Upper lobe of left lung (tissue), 6 donors: ENCODE measurements around the gene DMC1. TPM values are rescaled to one million over a fixed set of nuclear protein-coding genes. Genes with fewer than 3 reads are reported as not detected.

Source experiments
- ATAC-seq, 2 donors: fragments of 200-7000 bp; cut with Tn5 transposase; one replicate each; pipeline ENCODE4 v1.9.1; 2022; ENCODE audit warnings: mild to moderate bottlenecking in 2 of 2, moderate library complexity in 2 of 2; ENCODE audit not compliant: low FRiP score in 2 of 2
- DNase-seq, 2 donors: peaks; one replicate each; pipeline ENCODE4 v3.0.0-alpha.2; 2019 to 2020
- H3K27ac ChIP-seq, 4 donors: fragments of 200-600 bp; sonication (generic); one replicate each; pipeline ENCODE4 v1.5.1; 2016 to 2019
- H3K27me3 ChIP-seq, 4 donors: fragments of 200-600 bp; sonication (generic); one replicate each; pipeline ENCODE4 v1.5.1; 2017 to 2019
- H3K36me3 ChIP-seq, 4 donors: fragments of 200-600 bp; sonication (generic); one replicate each; pipeline ENCODE4 v1.5.1; 2016 to 2019
- H3K4me1 ChIP-seq, 4 donors: fragments of 200-600 bp; sonication (generic); one replicate each; pipeline ENCODE4 v1.5.1; 2018 to 2019
- H3K4me3 ChIP-seq, 4 donors: fragments of 200-600 bp; sonication (generic); one replicate each; pipeline ENCODE4 v1.5.1; 2017 to 2019; ENCODE audit warnings: mild to moderate bottlenecking in 2 of 4, moderate library complexity in 1 of 4
- H3K9me3 ChIP-seq, 4 donors: fragments of 200-600 bp; sonication (generic); one replicate each; pipeline ENCODE4 v1.5.1; 2018 to 2019
- EP300 ChIP-seq, 4 donors: sonication (generic); formaldehyde crosslinking; IDR thresholded peaks; one replicate each; pipeline ENCODE4 v1.5.1; 2017; ENCODE audit warnings: antibody characterized with exemption in 4 of 4, control low read depth in 2 of 4
- POLR2A ChIP-seq, 4 donors: fragments of 450-650 bp; IDR thresholded peaks; one replicate each; pipeline ENCODE4 v1.5.1; 2016 to 2017; ENCODE audit warnings: antibody characterized with exemption in 4 of 4, mild to moderate bottlenecking in 2 of 4
- POLR2AphosphoS5 ChIP-seq, 2 donors: sonication (generic); formaldehyde crosslinking; IDR thresholded peaks; one replicate each; pipeline ENCODE4 v1.5.1; 2017; ENCODE audit warnings: antibody characterized with exemption in 2 of 2
- WGBS, 2 donors: methylation state at CpG; one replicate each; pipeline ENCODE4 v1.1.5; 2017 to 2018; 5-methylcytosine and 5-hydroxymethylcytosine counted together
- total RNA-seq, 6 donors: library from RNA; depleted of rRNA in 4 of 6; stranded (reverse); fragments of >200 nt in 4 of 6; gene quantifications; one replicate each; pipeline versions ENCODE4 v1.1.0 to v1.2.1, GENCODE V29; 2016 to 2021
- TF ChIP-seq, protein P1 (sequence below), 6 experiments: fragments of 450-650 bp in 4 of 6; fragments of 200-600 bp in 2 of 6; sonication (generic) in 2 of 6; IDR thresholded peaks; one replicate each; pipeline ENCODE4 v1.5.1; 2016 to 2019; ENCODE audit warnings: antibody characterized with exemption in 6 of 6
- donor health status: DM: no; HTN: no; CAD: no; lungs with moderate emphysema.
- donor health status: DM: no; HTN: yes; CAD: no; lungs with severe emphysema.

Gene DMC1
- total RNA-seq, 6 donors from 2014 or later, result 0.33 to 12.3 (median 1.2) TPM

DNA sequence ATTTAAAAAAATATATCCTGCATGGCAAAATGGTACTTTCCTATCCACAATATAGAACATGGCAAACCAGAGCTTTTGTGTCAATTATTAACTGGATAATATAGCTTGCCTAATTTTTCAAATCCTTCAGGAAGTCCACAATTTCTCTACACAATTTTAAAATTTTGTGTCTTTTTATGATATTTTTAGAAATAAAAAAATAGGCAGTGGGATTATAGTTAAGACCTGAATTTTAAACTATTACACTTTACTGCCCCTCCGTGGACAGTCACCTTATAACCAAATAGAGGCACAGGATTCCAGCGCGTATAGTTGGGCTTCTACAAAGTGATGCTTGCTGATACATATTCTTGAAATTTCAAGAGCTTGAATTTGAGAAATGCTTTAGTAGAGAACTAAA lies 2.1 kb upstream of the DMC1 start:
- H3K36me3 ChIP-seq, result no peaks in the 10 kb centered on the region
- no peak overlapping the region for H3K27ac ChIP-seq
- H3K4me1 ChIP-seq, result peaks cover 13 to 19% (median 16%) of the 10 kb centered on the region in 4 donors
- ATAC-seq (no peak), DNase-seq (peak in 1 of 2 donors; percentile 23)
- no peak overlapping the region for H3K4me3 ChIP-seq
- no peaks in the 10 kb centered on the region for H3K27me3 ChIP-seq
- no peak for TF ChIP-seq POLR2AphosphoS5 (IDR thresholded peaks at IDR 0.05)
- TF ChIP-seq, protein P1, sequence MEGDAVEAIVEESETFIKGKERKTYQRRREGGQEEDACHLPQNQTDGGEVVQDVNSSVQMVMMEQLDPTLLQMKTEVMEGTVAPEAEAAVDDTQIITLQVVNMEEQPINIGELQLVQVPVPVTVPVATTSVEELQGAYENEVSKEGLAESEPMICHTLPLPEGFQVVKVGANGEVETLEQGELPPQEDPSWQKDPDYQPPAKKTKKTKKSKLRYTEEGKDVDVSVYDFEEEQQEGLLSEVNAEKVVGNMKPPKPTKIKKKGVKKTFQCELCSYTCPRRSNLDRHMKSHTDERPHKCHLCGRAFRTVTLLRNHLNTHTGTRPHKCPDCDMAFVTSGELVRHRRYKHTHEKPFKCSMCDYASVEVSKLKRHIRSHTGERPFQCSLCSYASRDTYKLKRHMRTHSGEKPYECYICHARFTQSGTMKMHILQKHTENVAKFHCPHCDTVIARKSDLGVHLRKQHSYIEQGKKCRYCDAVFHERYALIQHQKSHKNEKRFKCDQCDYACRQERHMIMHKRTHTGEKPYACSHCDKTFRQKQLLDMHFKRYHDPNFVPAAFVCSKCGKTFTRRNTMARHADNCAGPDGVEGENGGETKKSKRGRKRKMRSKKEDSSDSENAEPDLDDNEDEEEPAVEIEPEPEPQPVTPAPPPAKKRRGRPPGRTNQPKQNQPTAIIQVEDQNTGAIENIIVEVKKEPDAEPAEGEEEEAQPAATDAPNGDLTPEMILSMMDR (IDR thresholded peaks at IDR 0.05), result peak in 4 of 6 experiments; percentile 31 to 55 (median 43)
- 3 to 4% methylated on average over 3 of the region's 3 CpGs for WGBS, 2 donors
- no peaks in the 10 kb centered on the region for H3K9me3 ChIP-seq

DNA sequence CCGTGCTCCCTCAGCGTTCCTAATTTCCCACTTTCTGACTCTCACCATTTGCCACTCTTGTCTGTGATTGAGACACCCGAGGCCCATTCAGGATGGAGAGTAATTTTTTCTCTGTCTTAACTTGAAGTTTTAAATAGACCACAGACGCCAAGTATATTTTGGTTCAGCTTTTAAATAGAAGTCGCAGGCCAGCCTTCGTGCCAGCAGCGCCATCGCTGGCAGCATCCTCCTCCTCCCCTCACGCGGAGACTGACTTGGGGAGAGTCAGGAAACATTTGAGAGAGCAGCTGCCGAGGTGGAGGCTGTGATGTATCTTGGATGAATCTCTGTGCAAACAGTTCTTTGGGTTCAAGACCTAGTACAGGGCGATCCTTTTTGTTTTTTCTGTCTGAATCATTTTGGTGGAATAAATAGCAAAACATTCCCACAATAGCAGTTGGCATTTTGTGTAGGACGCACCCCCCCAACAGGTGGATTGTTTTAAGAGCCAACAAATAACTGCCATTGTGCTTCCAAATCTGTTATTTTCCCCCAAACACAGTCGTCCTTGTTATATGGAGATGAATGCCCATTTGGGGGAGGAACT lies 889 bp upstream of the DMC1 start:
- no peak for TF ChIP-seq EP300 (IDR thresholded peaks at IDR 0.05)
- TF ChIP-seq POLR2A (IDR thresholded peaks at IDR 0.05), result no peak
- no peak for TF ChIP-seq POLR2AphosphoS5 (IDR thresholded peaks at IDR 0.05)
- TF ChIP-seq, protein P1 (IDR thresholded peaks at IDR 0.05), result no peak
- H3K4me3 ChIP-seq, result peak overlapping the region; percentile 51 to 71 (median 60)
- WGBS, 2 donors, result 5% methylated on average over 14 of the region's 14 CpGs
- ATAC-seq (peak; percentile 12 to 17), DNase-seq (peak; percentile 42 to 64)
- H3K36me3 ChIP-seq, result no peaks in the 10 kb centered on the region
- peaks cover 13 to 19% (median 16%) of the 10 kb centered on the region in 4 donors for H3K4me1 ChIP-seq
- peak overlapping the region; percentile 44 to 84 (median 74) for H3K27ac ChIP-seq
- no peaks in the 10 kb centered on the region for H3K9me3 ChIP-seq
- no peaks in the 10 kb centered on the region for H3K27me3 ChIP-seq

DNA sequence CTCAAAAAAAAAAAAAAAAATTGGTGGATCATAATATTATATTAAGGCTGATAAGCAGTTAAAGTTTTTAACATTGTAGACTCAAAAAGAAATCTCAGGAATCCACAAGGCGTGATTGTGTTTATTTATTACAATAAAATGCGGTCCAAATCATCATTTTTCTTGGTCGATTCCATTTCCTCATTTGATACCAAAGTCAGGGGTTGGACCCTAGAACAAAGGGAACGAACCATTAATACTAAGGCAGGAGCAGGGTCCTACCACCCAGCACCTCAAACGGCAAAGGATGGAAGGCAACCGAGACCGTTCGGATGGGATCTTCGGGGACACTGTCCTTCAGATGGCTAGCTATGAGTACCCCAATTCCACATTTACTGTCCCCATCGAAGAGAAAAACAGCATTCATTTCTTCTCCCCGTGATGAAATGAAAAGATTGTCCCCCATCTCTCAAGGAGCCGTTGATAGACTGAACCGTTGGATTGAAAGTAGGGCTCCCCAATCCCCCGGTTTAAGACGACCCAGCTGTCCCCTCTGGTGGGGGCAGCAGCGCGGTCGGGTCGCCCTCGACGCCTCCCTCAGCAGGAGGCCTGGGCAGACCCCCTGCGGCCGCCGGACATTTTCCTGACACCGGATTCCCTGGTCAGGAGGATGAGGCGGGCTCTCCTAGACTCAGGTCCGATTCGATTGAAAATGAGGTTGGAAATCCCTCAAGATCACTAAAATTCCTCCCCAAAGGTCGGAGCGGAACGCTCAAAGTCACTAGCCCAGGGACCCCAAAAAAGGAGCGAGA lies 607 bp downstream of the DMC1 start:
- ATAC-seq, result peak; percentile 15 to 47
- no peaks in the 10 kb centered on the region for H3K36me3 ChIP-seq
- peak overlapping the region in 3 of 4 donors; percentile 51 to 71 (median 65) for H3K4me3 ChIP-seq
- 41 to 54% methylated on average over 23 to 32 of the region's 32 CpGs for WGBS, 2 donors
- no peaks in the 10 kb centered on the region for H3K27me3 ChIP-seq
- no peaks in the 10 kb centered on the region for H3K9me3 ChIP-seq
- no peak for TF ChIP-seq EP300 (IDR thresholded peaks at IDR 0.05)
- TF ChIP-seq, protein P1 (IDR thresholded peaks at IDR 0.05), result no peak
- H3K4me1 ChIP-seq, result peaks cover 13 to 19% (median 16%) of the 10 kb centered on the region in 4 donors
- H3K27ac ChIP-seq, result peak overlapping the region in 3 of 4 donors; percentile 65 to 84 (median 76)
- peak in 1 of 2 donors; percentile 71 for DNase-seq

DNA sequence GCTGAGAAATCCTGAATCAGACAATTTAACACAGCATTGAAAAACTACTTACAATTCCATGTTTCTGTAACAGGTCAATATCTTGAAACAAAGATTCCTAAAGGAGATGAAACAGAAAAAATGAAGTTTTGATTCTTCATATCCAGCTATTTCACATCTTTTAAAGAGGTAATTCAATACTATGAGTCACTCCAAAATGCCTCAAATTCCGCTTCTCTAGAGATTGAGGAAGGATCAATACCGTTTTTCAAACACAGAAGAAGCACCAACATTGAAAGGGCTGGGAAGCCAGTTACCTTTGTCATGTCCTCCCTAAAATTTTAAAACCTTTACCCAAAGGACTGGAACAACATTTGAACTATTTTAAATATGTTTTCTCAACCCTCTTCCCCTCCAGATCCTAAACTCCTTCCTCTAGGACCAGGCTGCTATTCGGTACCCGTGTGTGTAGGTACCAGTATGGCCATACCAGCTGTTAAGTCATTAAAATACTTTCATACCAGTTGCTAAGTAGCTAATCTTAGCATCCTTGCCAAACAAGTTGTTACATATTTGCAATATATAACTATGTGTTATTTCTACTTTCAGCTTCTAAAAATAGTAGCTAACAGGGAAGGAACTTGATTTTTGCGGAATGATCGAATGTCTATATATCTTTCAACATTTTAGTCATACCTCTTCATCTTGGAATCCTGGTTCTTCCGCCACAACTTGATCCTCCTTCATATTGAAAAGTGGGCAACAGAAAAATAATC lies 2.3 kb downstream of the DMC1 start:
- ATAC-seq (no peak), DNase-seq (no peak)
- H3K4me1 ChIP-seq, result peaks cover 13 to 19% (median 16%) of the 10 kb centered on the region in 4 donors
- H3K36me3 ChIP-seq, result no peaks in the 10 kb centered on the region
- H3K27ac ChIP-seq, result no peak overlapping the region
- H3K9me3 ChIP-seq, result no peaks in the 10 kb centered on the region
- 60 to 63% methylated on average over 7 of the region's 7 CpGs for WGBS, 2 donors
- H3K4me3 ChIP-seq, result no peak overlapping the region
- H3K27me3 ChIP-seq, result no peaks in the 10 kb centered on the region
- TF ChIP-seq POLR2AphosphoS5 (IDR thresholded peaks at IDR 0.05) (no peak), POLR2A (IDR thresholded peaks at IDR 0.05) (no peak), EP300 (IDR thresholded peaks at IDR 0.05) (no peak)
- TF ChIP-seq, protein P1 (IDR thresholded peaks at IDR 0.05), result no peak
